ENCODE results near the gene TARBP2.

DNA sequence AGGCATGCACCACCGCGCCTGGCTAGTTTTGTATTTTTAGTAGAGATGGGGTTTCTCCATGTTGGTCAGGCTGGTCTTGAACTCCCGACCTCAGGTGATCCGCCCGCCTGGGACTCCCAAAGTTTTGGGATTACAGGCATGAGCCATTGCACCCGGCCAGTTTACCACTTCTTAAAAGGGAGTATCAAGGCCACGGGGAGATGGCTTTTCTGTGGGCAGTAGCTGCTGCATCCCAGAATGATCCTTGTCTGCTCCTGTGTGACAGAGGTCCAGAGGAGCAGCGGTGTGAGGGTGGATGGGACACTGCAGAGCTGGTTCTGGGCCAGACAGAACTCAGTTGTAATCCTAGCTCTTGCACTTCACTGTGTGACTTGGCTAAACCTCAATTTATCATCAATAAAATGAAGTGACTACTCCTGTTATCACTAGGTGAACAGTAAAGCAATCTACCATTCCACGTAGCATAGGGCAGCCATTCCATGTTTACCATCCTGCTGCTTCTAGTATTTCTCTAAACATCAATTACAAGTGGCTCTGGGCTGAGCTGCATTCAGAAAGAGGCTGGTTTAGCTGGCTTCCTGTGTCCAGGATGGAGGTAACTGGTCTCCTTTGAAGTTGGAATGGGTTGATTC lies 9.2 kb downstream of the TARBP2 start:
- TF ChIP-seq POLR2A (IDR thresholded peaks at IDR 0.05; ENCODE audit: low read length) (no peak), GATA1 (IDR thresholded peaks at IDR 0.05; ENCODE audit: low read depth, low read length) (no peak)

All from erythroblast (primary cell).